NT2/D1 (cell line): ENCODE data around the gene PSMD5.

Experiments used
- YY1 ChIP-seq: IDR thresholded peaks from 2 replicates; pipeline ENCODE4 v1.6.1; 2011; ENCODE audit not compliant: insufficient read length, insufficient read depth
- ZNF274 ChIP-seq: IDR thresholded peaks from 2 replicates; pipeline ENCODE4 v1.6.1; 2011; ENCODE audit warnings: mild to moderate bottlenecking, low read depth, low read length

- TF ChIP-seq YY1 (no peak), ZNF274 (no peak)
These were observed 14.8 kb upstream of the PSMD5 start for GRCh38 chr9:120857481-120857880.
